Ishikawa (cell line): ENCODE measurements around the gene TCF7L2.

Experiments used
- CEBPB ChIP-seq: IDR thresholded peaks from 2 replicates; pipeline ENCODE4 v1.6.1; 2012
- CREB1 ChIP-seq: IDR thresholded peaks from 2 replicates; pipeline ENCODE4 v1.6.1; 2012; ENCODE audit warnings: low read depth
- EGR1 ChIP-seq: IDR thresholded peaks from 2 replicates; pipeline ENCODE4 v1.6.1; 2012
- EP300 ChIP-seq: IDR thresholded peaks from 2 replicates; pipeline ENCODE4 v1.6.1; 2012; ENCODE audit warnings: borderline replicate concordance
- FOXM1 ChIP-seq: IDR thresholded peaks from 2 replicates; pipeline ENCODE4 v1.6.1; 2012; ENCODE audit warnings: low read depth, borderline replicate concordance
- MAX ChIP-seq: IDR thresholded peaks from 2 replicates; pipeline ENCODE4 v1.6.1; 2012
- NFIC ChIP-seq: IDR thresholded peaks from 2 replicates; pipeline ENCODE4 v1.6.1; 2012
- RAD21 ChIP-seq: IDR thresholded peaks from 2 replicates; pipeline ENCODE4 v1.6.1; 2012; ENCODE audit warnings: low read depth
- REST ChIP-seq: IDR thresholded peaks from 2 replicates; pipeline ENCODE4 v1.6.1; 2012; ENCODE audit warnings: low read depth, mild to moderate bottlenecking
- TAF1 ChIP-seq: IDR thresholded peaks from 2 replicates; pipeline ENCODE4 v1.6.1; 2012; ENCODE audit warnings: low read depth, mild to moderate bottlenecking
- TCF12 ChIP-seq: IDR thresholded peaks from 2 replicates; pipeline ENCODE4 v1.6.1; 2012; ENCODE audit warnings: low read depth
- TEAD4 ChIP-seq: IDR thresholded peaks from 2 replicates; pipeline ENCODE4 v1.6.1; 2012
- USF1 ChIP-seq: IDR thresholded peaks from 2 replicates; pipeline ENCODE4 v1.6.1; 2012
- YY1 ChIP-seq: IDR thresholded peaks from 2 replicates; pipeline ENCODE4 v1.6.1; 2012; ENCODE audit warnings: low read depth

- TF ChIP-seq TAF1 (no peak), EP300 (no peak), MAX (no peak), CEBPB (no peak), EGR1 (no peak), CREB1 (no peak), FOXM1 (no peak), TEAD4 (no peak), RAD21 (no peak), TCF12 (no peak), NFIC (no peak), USF1 (no peak), YY1 (no peak), REST (no peak)
These were observed 7.6 kb downstream of the TCF7L2 start for GRCh38 chr10:112957640-112958092.
